ENCODE measurements around the gene IL1RAPL1. TPM values are rescaled to one million over a fixed set of nuclear protein-coding genes. Genes with fewer than 3 reads are reported as not detected.

The IL1RAPL1 gene
- total RNA-seq, 2 experiments from 2014 or later = not detected

- Histone ChIP-seq H3K27ac (ENCODE audit: low read depth in 1 of 2, low read length in 2 of 2) (no peak overlapping the region), H3K4me1 (ENCODE audit: insufficient read depth, low read length) (no peaks in the 10 kb centered on the region), H3K36me3 (ENCODE audit: insufficient read depth, low read length) (no peaks in the 10 kb centered on the region), H3K27me3 (ENCODE audit: control insufficient read depth in 1 of 2, insufficient read depth in 2 of 2, low read length in 2 of 2) (no peaks in the 10 kb centered on the region), H3K4me3 (ENCODE audit: low read length) (no peak overlapping the region), H3K9me3 (ENCODE audit: control insufficient read depth in 1 of 2, insufficient read depth in 1 of 2, low read length in 2 of 2) (no peaks in the 10 kb centered on the region)
- Mint-ChIP-seq H3K27ac (no peak overlapping the region), H3K36me3 (ENCODE audit: low read depth) (no peaks in the 10 kb centered on the region), H3K4me3 (no peak overlapping the region), H3K27me3 (no peaks in the 10 kb centered on the region), H3K4me1 (ENCODE audit: low read depth) (no peaks in the 10 kb centered on the region), H3K9me3 (peaks cover 2% of the 10 kb centered on the region)
- intact Hi-C loops (cut with DNase I, micrococcal nuclease) = no loop called here
- ChIA-PET CTCF (no interaction called here), POLR2A (no interaction called here)
- DNase-seq (no peak), ATAC-seq (ENCODE audit: poor library complexity) (no peak)
- TF ChIP-seq, protein P1, sequence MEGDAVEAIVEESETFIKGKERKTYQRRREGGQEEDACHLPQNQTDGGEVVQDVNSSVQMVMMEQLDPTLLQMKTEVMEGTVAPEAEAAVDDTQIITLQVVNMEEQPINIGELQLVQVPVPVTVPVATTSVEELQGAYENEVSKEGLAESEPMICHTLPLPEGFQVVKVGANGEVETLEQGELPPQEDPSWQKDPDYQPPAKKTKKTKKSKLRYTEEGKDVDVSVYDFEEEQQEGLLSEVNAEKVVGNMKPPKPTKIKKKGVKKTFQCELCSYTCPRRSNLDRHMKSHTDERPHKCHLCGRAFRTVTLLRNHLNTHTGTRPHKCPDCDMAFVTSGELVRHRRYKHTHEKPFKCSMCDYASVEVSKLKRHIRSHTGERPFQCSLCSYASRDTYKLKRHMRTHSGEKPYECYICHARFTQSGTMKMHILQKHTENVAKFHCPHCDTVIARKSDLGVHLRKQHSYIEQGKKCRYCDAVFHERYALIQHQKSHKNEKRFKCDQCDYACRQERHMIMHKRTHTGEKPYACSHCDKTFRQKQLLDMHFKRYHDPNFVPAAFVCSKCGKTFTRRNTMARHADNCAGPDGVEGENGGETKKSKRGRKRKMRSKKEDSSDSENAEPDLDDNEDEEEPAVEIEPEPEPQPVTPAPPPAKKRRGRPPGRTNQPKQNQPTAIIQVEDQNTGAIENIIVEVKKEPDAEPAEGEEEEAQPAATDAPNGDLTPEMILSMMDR (IDR thresholded peaks at IDR 0.05) = no peak
Observed at GRCh38 chrX:29012867-29013266, 425.6 kb downstream of the IL1RAPL1 start.

DNA sequence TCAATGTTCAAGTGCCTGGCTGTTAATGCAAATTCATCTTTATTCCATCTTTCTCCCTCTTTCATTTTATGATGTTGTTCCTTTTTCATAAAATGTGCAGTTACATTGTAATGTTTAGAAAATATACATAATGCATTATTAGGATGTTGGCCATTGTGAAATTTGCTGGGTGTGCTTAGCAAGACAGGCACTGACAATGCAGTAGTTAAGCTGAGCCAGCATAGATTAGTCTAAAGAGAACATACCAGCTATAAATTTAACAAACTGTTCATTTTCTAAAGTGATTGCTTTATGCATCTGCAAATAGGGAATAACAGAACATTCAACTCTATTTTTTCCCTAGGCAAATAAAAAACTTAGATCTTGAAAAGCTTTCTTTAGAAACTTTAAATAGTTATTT is 436.0 kb downstream of the IL1RAPL1 start:
- H3K27me3 ChIP-seq (ENCODE audit: control insufficient read depth in 1 of 2, insufficient read depth in 2 of 2, low read length in 2 of 2) = no peaks in the 10 kb centered on the region
- ChIA-PET CTCF (no interaction called here), POLR2A (no interaction called here)
- intact Hi-C loops (cut with DNase I, micrococcal nuclease) = no loop called here
- Mint-ChIP-seq H3K4me3 (no peak overlapping the region), H3K27ac (no peak overlapping the region), H3K27me3 (no peaks in the 10 kb centered on the region), H3K36me3 (ENCODE audit: low read depth) (no peaks in the 10 kb centered on the region), H3K9me3 (peaks cover 4% of the 10 kb centered on the region), H3K4me1 (ENCODE audit: low read depth) (no peaks in the 10 kb centered on the region)
- no peaks in the 10 kb centered on the region for H3K36me3 ChIP-seq (ENCODE audit: insufficient read depth, low read length)
- TF ChIP-seq, protein P1 (IDR thresholded peaks at IDR 0.05) = no peak
- H3K9me3 ChIP-seq (ENCODE audit: control insufficient read depth in 1 of 2, insufficient read depth in 1 of 2, low read length in 2 of 2) = no peaks in the 10 kb centered on the region
- no peak overlapping the region for H3K4me3 ChIP-seq (ENCODE audit: low read length)
- H3K27ac ChIP-seq (ENCODE audit: low read depth in 1 of 2, low read length in 2 of 2) = no peak overlapping the region
- ATAC-seq (ENCODE audit: poor library complexity) = no peak
- no peaks in the 10 kb centered on the region for H3K4me1 ChIP-seq (ENCODE audit: insufficient read depth, low read length)
- DNase-seq = no peak

DNA sequence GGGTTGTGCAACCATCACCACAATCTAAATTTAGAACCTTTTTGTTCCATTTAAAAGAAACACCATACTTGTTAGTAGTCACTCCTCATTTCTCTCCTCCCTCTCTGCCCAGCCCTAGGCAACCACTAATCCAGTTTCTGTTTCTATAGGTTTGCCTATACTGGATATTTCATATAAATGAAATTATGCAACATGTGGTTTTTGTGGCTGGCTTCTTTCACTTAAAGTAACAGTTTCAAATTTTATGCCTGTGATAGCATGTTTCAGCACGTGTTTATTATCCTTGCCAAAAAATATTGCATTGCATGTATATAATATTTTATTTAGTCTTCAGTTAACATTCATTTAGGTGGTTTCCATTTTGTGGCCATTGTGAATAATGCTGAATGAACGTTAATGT is 437.6 kb downstream of the IL1RAPL1 start:
- DNase-seq (no peak), ATAC-seq (ENCODE audit: poor library complexity) (no peak)
- Mint-ChIP-seq H3K4me3 (no peak overlapping the region), H3K9me3 (peaks cover 4% of the 10 kb centered on the region), H3K27ac (no peak overlapping the region), H3K4me1 (ENCODE audit: low read depth) (no peaks in the 10 kb centered on the region), H3K36me3 (ENCODE audit: low read depth) (no peaks in the 10 kb centered on the region), H3K27me3 (no peaks in the 10 kb centered on the region)
- Histone ChIP-seq H3K4me1 (ENCODE audit: insufficient read depth, low read length) (no peaks in the 10 kb centered on the region), H3K27me3 (ENCODE audit: control insufficient read depth in 1 of 2, insufficient read depth in 2 of 2, low read length in 2 of 2) (no peaks in the 10 kb centered on the region), H3K9me3 (ENCODE audit: control insufficient read depth in 1 of 2, insufficient read depth in 1 of 2, low read length in 2 of 2) (no peaks in the 10 kb centered on the region), H3K27ac (ENCODE audit: low read depth in 1 of 2, low read length in 2 of 2) (no peak overlapping the region), H3K36me3 (ENCODE audit: insufficient read depth, low read length) (no peaks in the 10 kb centered on the region), H3K4me3 (ENCODE audit: low read length) (no peak overlapping the region)
- TF ChIP-seq, protein P1 (IDR thresholded peaks at IDR 0.05) = no peak
- ChIA-PET CTCF (no interaction called here), POLR2A (no interaction called here)
- intact Hi-C loops (cut with DNase I, micrococcal nuclease) = no loop called here

All from CD4-positive, alpha-beta T cell (primary cell).